Stimulated activated CD8-positive, alpha-beta memory T cell treated with anti-CD3 and anti-CD28 coated beads, Interleukin-4, amount 100 ng/mL, for 24 hours (primary cell): ENCODE measurements around the gene GYPE.
"Not testable (repeated sequence)": the region's sequence is repeated elsewhere in the genome, so short reads cannot be mapped to it uniquely, and the experiment has no call there.

ENCODE experiments used
- DNase-seq: peaks from one replicate; pipeline ENCODE4 v3.0.0-alpha.2; 2020; ENCODE audit warnings: low read depth

GYPE gene

DNA sequence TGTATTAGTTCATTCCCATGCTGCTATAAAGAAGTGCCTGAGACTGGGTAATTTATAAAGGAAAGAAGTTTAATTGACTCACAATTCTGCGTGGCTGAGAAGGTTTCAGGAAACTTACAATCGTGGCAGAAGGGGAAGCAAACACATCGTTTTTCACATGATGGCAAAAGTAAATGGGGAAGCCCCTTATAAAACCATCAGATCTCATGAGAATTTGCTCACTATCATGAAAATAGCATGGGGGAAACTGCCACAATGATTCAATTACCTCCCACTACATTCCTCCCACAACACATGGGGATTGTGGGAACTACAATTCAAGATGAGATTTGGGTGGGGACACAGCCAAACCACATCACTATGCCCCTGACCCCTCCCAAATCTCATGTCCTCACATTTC is 35.4 kb downstream of the GYPE start:
- not testable (repeated sequence) for DNase-seq

DNA sequence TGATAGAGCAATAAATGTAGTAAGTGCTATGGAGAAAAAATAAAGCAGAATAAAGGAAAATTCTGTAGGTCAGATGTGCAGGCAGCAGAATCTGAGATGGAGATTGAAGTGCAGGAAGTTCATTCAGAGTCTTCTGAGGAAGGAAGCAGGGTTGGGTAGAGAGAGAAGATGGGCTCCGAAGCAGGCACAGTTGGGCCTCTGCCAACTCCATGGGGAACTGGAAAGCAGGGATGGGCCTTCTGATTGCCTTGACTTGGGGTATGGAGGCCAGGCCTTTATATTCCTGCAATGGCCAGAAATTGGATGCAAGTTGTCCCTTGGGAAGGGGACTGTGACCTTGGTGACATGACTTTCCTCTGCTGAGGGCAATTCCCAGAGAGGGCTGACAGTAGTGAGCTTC is 42.6 kb downstream of the GYPE start:
- not testable (repeated sequence) for DNase-seq

DNA sequence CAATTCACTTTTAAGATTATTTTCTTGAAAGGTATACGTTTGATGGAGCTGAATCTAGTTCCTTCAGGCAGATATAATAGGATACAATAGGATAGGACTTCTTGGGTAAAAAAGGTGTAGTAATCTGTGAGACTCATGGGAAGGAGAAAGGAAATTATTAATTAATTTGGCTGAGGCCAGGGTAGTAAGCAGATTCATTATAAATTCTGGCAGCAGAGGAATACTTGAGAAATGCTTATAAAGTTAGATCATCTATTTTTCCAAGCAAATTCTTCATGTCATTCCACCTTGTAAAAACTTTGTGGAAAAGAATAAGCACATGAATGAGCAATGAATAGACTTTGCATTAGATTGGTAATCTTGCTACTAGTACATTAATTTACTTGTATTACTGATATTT is 46.9 kb downstream of the GYPE start:
- DNase-seq: no peak

DNA sequence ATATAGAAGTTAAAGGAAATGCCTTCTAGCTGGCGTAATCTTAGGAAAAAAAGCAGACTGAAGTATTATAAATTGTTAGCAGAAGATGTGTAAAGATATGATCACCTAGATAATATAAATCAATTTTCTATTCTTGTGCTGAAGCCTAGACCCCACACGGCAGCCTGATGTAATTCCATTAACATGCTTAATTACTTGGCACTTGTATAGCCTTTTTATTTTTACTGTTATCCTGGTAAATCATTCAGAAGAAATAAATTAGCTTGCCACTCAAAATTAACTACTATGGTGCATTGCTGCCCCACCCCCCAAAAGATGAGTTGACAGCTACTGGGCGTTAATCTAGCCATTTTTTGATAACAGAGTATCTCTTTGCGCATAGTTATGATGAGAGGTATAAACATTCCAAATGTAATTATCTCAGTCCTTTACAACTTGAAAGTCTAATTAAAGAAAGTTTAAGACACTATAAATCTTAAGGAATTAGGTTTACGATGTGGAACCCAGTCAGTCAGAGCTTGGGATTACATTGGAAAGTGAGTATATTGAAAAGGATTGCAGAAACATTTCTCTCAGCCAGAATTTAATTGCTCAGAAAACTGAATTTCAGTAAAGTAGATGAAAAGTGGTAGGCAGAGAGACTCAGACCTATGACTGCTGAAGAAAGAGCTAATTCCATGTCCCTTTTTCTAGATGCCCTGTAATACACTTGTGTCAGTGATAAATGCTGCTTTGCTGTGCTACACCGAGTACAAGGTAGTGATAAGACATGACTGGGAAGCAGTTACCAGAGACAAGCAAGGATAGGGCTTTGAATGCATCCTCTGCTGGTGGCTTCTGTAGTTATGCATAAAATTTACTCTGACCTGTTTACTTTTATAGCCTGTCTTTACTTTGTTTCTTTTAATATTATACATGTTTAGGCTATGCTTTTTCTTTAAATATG is 47.7 kb downstream of the GYPE start:
- not testable (repeated sequence) for DNase-seq

DNA sequence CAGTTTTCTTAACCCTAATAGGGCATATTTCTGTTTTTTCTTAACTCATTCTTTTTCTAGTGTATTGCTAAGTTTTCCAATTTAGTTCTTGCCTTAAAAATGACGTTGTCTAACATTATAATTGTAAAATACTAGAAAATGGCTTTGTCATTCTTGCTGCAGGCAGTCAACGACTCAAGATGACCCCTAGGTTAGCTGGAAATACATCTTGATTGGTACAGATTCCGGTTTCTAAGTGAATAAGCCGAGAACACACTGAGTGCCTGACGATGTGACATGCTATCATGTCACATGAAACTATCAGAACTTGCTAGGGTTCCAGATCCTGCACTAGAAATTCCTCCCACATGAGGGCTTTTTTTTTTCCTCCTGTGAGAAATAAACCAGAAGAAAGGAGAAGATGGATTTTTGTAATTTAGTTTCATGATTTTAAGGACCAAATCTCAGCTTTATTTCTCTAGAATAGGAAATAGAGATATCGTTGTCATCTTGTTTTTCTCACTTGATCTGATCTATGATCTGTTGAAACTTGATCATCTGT is 49.3 kb downstream of the GYPE start:
- not testable (repeated sequence) for DNase-seq

DNA sequence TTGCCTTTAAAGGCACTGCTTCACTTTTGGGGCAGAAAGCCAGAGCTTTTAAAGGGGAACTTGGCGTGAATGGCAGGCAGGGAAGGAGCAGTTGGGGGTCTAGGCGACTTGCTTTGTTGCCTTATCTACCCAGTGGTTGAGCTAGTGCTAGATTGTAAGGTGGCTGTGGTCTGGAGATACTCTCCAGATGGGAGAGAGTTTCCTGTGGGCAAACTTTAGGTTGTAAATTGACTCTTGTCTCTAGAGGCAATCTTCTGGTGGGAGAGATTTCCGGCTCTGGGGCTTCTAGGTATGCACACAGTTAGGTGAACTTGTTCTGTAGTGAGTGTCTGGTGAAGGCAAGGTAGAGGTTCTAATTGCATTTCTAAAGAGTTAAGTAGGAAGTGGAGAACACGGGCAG is 50.7 kb downstream of the GYPE start:
- not testable (repeated sequence) for DNase-seq

DNA sequence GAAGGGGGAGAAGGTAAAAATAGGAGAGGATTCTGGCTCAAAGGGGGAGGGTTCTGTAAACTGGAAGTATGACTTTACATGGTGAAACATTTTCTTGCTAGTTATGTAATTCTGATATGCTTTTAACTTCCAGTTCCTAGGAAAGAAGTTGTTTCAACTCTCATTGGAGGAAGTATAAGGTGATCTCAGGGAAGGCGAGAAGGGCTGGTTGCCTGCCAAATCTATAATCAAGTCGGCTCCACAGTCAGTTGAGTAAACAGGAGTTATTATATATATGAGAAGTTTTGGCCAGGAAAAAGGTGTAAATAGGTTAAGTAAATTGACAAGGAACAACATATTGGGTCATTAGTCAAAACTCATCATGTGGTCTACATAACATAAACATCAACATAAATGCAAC is 56.1 kb downstream of the GYPE start:
- not testable (repeated sequence) for DNase-seq

DNA sequence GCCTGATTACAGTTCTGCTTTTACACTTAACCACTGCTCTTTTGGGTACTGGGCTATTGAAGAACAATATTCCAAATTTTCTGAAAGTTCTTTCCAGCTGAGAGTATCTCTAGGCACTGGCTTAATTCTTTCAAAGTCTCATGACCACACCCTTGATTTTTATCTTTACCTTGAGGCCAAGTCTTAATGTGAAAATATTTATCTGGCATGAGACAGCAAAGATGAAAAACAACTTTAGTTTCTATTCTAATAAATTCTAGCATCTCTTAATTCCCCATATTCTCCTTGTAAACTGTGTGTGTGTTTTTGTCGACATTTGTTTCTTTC is 61.9 kb downstream of the GYPE start:
- DNase-seq: not testable (repeated sequence)

DNA sequence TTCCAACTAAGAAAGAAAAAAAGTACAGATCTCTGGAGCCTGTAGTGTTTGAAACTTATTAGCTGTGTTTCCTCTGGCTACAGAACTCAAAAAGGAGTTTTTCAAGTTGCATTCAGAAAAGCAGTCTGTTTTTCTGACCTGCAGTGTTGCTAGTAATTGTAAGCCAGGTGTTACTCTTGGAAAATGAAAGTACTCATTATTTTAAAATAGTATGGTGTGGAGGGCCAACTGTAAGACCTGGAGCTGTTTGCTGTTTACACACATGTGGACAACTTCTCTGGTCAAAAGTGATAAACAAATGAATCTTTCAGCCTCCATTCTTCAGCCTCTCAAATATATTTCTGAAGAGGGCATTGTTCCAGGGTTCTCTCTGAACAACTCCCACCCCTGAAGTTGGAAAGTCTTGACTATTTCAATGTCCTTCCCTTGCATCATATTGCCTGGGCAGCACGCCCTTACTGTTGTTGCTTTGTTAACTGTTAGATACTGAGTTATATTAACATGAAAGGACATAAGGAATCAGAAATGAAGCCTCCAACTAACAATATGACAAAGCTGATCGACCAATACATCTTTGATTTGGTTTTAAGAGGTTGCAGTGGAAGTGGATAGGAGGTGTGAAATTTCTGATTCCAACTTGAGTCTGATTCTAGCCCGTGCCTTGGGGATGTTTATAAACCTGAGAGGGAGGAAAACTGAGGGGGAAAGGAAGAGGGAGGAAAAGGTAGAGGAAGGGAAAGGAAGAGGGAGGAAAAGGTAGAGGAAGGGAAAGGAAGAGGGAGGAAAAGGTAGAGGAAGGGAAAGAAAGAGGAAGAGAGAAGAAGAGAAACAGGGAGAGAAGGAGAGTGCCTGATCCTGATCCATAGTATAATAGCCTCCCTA is 62.5 kb downstream of the GYPE start:
- not testable (repeated sequence) for DNase-seq

DNA sequence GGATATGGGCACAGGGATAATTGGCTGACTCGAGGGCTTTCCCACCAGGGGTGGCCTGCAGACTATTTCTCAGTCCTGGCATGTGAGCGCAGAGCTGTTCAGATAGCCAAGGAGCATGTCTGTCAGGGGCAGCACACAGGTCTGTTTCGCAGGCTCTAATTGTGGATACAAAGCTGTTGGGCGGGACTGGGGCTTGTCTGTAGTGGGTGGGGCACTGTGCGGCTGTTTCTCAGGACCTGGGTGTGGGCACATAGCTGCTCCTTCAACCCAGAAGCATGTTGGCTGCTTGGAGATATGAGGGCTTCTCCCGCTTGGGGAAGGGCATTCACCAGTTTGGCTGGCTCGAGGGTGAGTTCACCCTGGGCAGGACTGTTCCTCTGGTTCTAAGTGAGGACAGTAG is 65.9 kb downstream of the GYPE start:
- DNase-seq: not testable (repeated sequence)

DNA sequence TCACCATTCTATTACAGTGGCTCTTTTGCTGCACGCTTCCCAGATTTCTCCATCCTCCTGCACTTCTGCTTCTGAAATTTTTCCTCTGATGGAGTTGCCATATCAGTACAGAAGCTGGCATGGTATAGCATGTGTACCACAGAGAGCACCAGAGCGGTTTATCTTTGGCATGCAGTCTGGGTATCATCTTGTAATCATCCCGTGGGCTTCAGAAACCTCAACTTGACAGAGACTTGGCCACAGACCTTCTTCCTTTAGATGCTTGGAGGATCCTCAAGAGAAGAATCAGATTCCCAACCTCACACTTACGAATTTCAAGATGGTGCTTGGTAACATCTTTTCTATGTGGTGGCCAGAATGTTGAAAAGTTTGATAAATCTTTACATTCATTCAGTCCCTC is 71.2 kb downstream of the GYPE start:
- not testable (repeated sequence) for DNase-seq

DNA sequence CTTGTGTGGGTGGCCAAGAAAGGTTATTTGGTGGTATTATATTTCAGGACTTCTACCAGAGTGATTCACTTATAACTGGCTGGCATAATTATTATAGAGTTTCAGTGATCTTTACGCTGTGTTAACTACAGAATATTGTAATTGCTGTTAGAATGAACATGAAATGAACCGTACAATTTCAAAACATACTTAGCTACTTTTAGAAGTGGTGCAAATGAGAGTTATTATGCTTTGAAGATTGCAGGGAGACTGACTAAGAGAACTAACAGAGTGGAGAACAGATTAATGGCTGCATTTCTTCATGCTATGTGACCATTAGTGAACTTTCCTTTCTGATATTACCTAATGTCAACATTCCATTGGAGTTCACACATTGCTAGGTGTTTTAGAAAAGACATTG is 71.7 kb downstream of the GYPE start:
- not testable (repeated sequence) for DNase-seq

DNA sequence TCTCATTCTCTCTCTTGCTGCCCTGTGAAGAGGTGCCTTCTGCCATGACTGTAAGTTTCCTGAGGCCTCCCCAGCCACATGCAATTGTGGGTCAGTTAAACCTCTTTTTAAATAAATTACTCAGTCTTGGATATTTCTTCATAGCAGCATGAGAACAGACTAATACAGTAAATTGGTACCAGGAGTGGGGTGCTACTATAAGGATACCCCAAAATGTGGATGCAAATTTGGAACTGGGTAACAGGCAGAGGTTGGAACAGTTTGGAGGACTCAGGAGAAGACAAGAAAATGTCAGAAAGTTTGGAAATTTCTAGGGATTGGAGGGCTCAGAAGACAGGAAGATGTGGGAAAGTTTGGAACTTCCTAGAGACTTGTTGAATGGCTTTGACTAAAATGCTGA is 74.8 kb downstream of the GYPE start:
- not testable (repeated sequence) for DNase-seq

DNA sequence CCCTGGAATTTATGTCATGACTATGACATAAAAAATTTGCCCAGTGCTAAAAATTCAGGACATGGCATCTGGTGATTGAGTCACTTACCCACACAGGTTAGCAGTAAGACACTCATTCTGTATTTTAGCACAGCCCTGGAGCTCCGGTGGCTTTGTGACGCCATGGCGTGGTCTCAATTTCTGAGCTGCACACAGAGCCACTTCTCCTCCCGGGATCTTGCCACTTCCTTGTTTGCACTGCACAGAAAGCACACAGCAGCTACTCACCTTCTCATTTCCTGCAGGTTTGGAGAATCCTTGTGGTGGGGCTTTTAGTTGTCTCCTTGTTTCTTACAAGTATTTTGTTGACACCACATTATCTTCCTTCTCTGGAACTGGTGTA is 76.1 kb downstream of the GYPE start:
- DNase-seq: not testable (repeated sequence)
